Measurements from ENCODE around the gene ZSCAN2.
"Not testable (repeated sequence)": the region's sequence is repeated elsewhere in the genome, so short reads cannot be mapped to it uniquely, and the experiment has no call there.

ZSCAN2 gene

DNA sequence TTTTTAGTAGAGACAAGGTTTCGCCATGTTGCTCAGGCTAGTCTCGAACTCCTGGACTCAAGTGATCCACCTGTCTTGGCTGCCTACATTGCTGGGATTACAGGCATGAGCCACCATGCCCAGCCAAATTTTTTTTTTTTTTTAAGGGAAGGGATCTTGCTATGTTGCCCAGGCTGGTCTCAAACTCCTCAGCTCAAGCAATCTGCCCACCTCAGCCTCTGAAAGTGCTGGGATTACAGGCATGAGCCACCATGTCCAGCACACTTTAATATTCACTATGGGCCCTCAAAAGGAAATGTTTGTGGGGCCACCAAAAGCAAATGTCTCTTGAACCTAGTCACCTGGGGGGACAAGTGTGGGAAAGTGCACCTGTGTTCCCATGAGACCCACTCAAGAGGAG is 41.8 kb downstream of the ZSCAN2 start:
- not testable (repeated sequence) for DNase-seq

DNA sequence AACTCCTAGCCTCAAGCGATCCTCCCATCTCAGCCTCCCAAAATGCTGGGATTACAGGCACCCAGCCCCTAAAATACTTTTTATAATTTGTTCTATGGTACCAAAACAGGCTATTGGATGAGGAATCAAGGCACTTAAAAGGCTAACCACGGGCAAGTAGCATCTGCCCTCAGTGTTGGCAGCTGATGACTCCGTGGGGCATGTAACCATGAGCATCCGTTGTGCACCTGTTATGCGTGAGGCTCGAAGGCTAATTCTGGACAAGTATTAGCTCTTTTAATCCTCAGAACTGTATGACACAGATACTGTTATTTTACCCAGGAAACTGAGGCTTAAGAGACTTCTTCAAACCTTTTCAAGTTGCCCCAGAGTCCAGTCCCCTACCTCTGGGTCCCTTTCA is 43.0 kb downstream of the ZSCAN2 start:
- no peak for DNase-seq

DNA sequence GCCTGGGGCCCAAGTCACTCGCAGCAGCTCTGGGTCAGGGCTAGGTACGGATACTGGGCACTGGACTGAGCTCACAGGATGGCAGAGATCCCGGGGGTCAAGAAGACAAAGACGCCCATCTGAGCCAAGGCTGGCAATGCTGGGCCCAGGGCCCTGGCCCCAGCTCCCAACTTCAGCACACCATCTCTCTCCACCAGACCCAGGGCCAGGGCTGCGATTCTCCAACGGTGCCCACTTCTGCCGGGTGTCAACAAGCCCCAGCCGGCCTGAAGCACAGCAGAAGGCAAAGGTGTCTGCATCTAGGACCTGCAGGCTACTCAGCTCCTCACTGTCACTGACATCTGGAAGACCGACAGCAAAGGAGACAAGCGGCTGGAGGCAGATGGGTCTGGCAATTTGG is 44.7 kb downstream of the ZSCAN2 start:
- no peak for DNase-seq

DNA sequence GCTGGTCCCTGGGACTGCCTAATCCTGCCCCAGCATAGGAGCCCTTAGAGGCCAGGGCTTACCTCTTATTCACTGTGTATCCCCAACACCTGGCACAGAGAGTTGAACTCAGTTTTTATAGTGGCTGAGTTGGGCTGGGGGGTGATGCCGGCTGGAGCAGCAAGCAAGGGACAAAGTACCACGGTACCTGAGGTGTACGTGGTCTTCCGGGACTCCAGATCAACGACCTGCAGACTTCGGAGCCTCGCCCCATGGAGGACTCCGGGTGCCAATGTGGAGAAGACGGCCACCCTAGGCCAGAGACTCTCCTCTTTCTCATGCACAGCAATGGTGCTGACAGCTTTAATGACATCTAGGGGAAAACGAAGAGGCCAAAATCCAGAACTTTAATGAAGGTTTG is 45.2 kb downstream of the ZSCAN2 start:
- no peak for DNase-seq

DNA sequence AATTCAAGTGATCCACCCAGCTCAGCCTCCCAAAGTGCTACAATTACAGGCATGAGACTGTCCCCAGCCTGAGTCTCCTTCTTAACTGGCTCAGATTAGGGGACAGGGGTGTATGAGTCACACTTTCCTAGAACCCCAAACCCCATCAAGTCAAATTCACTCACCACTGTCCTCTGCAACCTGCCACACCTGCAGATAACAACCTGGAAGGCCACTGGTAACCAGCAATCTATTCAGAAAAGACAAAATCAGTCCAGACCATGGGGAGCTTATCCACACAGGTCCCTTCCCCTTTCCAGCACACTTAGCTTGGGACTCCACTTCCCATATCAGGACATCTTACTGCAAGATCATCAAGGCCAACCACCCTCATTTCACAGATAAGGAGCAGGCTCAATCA is 46.9 kb downstream of the ZSCAN2 start:
- no peak for DNase-seq

DNA sequence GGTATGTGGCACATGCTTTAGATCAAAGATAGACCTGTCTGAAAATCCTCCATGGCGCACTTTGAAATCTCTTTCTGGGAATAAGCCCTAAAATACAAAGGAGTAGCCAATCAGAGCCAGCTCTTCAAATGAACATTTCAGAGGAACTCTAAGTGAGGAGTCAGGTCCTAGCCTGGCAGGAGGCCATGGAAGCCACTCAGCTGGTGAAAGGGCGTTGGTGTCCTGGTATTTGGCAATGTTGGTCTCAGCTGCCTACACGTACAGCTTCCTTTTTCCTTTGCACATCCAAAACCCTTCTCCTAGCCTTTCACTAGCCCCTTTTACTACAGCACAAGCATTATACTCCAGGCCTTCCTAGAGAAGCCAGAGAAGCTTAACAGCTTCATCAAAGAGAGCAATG is 47.7 kb downstream of the ZSCAN2 start:
- no peak for DNase-seq

DNA sequence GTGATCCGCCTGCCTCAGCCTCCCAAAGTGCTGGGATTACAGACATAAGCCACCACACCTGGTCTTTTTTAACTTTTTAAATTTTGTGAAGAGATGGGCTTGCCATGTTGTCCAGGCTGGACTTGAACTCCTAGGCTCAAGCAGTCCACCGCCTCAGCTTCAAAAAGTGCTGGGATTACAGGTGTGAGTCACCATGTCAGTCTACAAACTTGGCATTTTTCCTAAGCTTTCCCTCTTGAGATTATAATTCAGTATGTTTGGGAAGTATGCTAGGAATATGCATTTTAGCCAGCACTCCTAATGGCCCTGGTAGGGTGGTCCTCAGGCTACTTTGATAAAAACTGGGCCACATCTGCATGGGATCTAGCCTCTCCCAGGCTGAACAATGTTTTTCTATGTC is 48.9 kb downstream of the ZSCAN2 start:
- no peak for DNase-seq

DNA sequence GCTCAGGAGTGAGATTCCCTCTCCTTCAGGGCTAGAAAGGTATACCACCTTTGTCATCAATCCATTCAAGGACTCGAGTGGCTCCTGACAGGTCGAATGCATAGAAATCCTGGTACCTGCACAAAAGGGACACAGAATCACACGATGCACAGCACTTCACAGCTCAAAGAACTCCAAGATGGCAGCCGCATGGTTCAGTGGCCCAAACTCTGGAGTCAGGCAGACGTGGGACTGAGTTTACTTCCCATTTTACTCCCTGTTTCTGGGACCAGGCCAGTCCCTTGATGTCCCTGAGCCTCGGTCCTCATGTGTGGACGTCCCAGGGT is 52.7 kb downstream of the ZSCAN2 start:
- DNase-seq, result no peak

DNA sequence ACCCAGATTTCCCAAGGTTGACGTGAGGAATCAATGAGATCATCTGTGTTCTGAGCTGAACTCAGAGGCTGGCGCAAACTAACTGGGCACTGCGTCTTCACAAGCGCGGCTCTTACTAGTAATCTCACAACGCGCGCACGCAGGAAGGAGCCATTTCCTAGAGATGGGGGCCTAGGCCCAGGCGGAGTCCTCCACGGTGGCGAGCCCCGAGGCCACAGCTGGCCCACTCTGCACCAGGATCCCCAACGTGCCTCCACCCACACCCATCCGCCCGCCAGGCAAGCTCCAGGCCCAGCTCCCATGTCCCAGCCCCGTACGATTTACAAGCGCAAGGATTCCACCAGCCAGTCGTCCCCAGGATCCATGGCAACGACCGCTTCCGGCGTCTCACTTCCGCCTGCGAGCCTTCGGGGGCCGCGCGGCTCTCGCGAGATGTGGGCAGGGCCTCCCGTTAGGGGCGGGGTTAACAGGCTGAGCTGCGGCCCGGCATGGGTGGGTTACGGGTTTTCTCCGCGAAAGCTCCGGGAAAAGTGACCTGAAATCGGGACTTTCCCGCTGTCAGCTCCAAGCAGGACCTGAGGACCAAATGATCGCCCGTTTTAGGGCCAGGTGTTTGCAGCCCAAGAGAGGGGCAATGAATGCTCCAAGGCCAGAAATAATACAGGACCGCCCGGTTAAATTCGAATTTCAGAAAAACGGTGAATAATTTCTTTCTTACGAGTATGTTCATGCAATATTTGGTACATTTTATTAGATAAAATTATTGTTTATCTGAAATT is 53.3 kb downstream of the ZSCAN2 start, which contains the start of gene WDR73:
TSS of gene WDR73 (minus strand) at position 374 of the 779 bp plus-strand sequence. CDS start at position 365, 9 bp downstream.
- DNase-seq, result peak; percentile 96

DNA sequence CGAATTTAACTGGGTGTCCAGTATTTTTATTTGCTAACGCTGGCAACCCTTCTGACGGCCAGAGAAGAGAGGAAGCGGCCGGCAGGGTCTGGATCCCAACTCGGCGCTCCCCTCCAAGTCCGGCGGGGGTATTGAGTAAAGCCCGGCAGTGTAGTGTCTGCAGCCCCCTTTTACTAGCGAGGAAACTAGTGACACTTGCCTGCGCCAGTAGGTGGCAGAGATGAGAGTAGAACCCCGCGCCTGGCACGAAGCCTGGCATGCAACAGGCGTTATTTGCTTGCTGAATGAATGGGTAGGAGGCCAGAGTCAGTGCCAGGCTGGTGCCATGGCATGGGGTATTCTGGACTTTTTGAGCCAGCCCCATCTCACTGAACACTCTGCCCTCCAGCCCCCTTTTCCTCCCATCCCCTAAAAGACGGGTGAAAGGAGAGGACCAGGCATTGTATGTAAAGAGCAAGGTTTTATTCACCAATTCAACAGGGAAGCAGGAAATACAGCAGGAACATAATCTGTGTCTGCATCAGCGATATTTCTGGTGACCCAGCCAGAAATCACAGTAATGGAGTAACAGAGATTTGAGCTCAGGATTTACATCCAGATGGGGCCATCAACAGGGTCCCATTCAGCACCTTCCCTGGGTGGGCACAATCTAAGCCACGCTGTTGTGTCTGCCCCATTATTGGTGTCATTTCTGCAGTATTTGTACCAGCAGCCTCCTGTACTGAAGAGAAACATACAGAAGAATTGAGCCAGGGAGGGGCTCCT is 54.1 kb downstream of the ZSCAN2 start:
- DNase-seq, result peak; percentile 87

DNA sequence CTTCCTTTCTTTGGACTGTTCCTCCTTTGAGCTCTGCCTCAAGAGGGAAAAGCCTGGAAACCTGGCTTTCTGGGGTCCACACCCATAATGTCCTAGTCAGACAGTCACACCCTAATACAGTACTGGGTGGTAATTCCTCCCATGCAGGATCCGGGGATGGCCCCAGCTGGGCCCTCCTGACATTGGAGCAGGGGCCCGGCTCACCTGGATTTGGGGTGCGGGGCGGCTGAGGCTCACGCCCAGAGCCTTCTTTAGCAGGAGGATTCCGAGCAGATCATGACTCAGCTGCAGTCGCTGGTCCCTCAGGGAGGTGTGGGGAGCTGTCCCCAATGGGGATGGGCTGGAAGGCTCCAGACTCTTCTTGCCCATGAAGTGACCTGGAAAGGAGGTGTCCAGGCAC is 56.2 kb downstream of the ZSCAN2 start:
- DNase-seq, result no peak

DNA sequence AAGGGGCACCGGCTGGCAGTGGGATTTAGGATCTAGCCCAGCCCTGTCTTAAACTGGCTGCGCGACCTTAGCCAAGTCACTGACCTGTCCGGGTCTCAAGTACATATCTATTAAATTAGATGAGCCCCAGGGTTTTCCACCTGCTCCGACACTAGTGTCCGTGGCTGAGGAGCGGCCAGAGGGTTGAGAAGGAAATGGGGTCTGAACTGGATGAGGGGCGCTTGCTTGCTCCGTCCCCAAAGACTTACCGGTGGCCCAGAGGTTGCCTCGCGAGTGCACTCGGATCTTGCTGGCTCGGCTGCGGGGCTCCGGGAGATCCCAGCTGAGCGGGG is 56.9 kb downstream of the ZSCAN2 start:
- no peak for DNase-seq

DNA sequence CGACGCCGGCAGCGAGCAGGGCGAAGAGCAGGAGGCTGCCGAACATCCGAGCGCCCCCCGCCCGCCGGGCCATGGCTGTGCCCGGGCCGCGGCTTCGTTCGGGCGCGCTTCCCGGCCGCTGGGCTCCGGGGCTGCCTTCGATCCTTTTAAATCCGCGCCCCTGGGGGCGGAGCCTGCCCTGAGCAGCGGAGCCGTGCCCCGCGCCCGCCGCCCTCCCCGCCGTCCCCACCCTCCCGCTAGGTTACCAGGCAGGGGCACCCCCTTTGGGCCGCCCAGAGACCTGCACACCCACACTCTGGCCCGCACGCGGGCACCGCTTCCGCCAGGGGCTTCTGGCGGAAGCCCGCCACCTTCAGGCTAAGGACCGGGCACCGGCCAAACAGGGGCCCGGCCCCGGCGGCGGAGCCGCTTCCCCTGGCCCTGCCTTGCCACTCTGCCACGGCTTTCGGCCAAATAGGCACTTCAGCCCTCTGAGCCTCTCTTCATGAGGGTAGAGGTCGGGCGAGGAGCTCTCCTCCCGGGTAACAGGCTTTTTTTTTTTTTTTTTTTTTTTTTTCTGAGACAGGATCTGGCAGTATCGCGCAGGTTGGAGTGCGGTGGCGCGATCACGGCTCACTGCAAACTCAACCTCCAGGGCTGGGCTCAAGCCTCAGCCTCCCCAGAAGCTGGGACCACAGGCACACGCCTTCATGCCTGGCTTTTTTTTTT is 57.4 kb downstream of the ZSCAN2 start, which contains the start of gene NMB:
TSS of gene NMB (minus strand) at position 120 of the 708 bp plus-strand sequence. CDS start at position 73, 47 bp downstream.
- DNase-seq, result peak; percentile 90

DNA sequence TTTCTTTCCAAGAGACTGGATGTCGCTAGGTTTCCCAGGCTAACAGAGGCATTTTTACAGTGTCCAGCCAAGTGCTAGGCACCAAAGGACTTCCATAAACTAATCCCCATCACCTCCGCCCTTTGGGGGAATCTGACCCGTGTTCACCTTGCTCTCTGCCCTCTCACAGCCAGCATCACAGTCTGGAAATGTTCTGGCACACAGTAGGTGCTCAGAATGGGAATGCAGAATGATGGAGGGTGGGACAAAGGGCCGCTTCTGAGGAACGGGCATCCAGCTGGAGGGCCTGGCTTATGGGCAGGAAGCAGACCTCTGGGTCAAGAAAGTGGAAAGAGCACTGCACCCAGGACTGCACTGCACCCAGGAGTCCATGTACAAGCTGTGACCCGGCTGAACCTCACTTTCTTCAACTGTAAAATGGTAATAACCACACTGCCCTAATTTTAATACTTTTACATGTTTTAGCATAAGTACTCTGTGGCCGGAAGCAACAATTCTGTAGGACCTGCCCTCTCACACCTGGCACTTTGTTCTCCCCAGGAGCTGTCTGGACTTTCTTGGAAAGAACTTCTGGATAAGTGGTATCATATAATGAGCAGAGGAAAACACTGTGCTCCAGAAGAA is 58.1 kb downstream of the ZSCAN2 start:
- peak; percentile 35 for DNase-seq

DNA sequence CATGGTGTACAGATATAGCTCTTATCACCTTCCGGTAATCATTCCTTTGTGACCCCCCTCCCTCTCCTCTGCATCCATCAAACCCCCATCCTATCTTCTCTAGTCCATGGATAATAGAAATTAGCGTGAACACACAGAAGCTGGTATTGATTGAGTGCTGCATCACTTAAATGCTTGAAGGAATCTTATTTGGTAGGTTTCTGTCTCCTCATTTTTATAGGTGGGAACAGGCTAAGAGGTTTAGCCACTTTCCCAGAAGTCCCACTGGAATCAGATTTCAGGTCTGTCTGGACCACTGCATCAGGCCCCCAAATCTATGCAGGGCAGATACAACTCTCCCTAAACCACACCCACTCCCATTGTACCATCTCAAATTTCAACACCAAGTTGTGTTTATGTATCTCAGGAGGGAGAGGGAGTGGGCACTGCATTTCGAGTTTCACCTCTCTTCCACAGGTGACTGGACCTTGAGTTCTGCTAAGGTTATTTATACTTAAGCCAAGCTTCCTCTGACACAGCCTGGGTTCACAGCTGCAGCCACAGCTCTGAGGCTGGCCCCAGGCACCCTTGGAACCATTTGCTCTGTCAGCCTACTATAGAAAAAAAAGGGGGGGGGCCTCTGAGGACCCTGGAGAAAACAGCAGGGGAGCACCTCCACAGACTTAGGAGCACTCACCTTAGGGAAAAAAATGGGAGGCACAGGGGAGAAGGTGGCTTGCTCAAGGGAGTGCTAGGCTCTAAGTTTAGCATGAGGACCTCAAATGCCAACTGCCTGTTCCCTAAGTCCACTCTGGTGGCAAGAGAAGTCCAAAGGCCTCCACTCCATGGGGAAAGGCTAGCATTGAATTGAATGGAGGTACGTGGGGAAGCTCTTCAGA is 59.3 kb downstream of the ZSCAN2 start:
- no peak for DNase-seq

DNA sequence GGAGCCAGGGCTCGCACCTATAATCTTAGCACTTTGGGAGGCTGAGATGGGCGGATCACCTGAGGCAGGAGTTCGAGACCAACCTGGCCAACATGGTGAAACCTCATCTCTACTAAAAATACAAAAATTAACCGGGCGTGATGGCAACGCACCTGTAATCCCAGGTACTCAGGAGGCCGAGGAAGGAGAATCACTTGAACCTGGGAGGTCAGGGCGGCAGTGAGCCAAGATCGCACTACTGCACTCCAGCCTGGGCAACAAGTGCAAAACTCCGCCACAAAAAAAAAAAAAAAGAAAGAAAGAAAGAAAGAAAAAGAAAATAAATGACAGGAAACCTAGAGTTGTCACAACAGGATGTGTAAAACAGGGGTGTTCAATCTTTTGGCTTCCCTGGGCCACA is 60.2 kb downstream of the ZSCAN2 start:
- DNase-seq, result no peak

DNA sequence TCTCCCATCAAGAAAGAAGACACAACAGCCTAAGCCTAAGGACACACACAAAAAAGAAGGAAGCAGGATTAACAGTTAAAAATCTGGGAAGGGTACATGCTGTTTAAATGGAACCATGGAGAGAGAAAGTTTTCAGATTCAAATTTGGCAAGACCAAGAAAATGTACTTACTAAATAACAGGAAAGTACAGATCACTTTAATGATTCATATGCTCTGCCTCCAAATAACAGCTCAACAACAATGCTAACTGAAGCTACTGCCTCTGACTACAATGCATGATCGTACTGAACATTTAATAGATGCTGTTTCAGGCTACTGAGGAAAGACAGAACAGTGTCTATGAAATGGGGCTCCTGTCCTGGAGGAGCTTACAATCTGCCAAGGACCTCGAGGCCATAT is 65.6 kb downstream of the ZSCAN2 start:
- DNase-seq, result no peak

DNA sequence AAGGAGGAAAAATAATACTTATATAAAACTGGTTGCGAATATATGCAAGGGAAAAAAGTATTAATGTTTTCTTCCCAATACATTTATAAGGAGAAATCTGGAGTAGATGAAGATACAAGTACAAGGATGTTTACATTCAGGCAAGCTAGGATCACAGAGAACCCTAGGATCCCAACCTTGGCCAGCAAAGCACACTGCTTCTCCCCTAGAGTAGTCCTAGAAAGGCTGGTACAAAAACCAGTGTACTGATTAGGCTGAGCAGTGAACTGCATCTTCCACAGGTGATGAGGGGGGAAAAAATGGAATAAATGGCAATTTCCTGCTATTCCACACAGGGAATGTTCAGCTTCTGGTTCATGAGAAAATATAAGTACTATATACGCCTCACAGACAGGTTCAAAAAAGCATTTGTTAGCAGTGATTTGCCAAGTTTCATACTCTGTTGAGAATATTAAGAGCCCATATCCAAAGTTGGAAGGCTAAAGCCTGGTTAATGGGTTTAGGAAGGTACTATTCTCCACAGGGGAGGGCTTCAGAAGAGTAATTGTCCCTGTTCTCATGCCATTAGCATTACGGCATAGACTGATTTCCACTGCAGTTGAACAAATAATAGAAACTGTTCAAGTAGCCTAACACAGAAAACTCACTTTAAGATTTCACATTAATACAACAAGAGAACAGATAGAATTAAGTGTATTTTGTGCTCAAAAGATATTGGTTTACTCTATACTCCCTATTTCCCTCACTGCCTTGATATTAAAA is 67.6 kb downstream of the ZSCAN2 start:
- no peak for DNase-seq

DNA sequence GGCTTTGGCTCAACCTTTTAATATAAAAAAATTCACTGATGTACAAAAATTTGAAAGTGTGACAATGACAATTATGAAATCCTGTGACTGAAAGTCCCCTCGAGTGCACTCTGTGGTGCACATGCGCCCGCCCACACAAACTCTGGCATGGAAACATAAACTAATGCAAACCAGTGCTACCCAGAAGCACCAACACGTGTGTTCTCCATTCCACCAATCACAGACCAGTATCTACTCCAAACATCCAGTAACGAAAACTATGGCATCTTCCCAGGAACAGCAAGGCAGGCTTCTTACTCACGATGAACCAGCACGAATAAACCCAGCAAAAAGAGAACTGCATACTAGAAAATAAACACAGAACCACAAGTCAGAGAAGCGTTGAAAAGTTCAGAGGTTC is 68.9 kb downstream of the ZSCAN2 start:
- DNase-seq, result no peak

DNA sequence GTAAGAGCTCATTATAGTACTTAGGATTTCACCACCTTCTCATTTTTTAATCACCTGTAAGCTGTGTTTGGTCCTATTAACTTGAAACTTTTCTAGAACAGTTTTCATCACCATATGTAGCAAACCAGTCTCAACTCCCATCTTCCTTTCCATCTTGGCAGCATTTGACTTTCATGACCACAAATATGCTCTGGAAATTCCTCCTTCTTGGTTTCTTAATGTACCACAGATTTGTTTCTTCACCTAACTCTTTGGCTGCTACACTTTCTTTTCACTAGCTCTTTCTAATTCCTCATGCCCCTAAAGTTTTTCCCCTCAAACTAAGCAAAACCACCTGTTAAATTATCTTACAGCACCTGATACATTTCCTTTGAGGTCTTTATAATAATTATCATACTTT is 70.4 kb downstream of the ZSCAN2 start:
- no peak for DNase-seq
